Neural progenitor cell (in vitro differentiated cells): ENCODE data around the gene KEL. TPM values are rescaled to one million over a fixed set of nuclear protein-coding genes. Genes with fewer than 3 reads are reported as not detected.

Source experiments
- DNase-seq: peaks from one replicate; pipeline ENCODE4 v3.0.0-alpha.2; 2016; ENCODE audit warnings: low spot score
- H2AFZ ChIP-seq: fragments of 200-600 bp; sonication (generic); replicated peaks from 2 replicates; pipeline ENCODE4 v1.6.1; 2016; ENCODE audit warnings: antibody characterized with exemption
- H3F3A ChIP-seq: fragments of 200-600 bp; sonication (generic); 2 replicates; pipeline ENCODE4 v1.6.1; 2016; ENCODE audit warnings: antibody characterized with exemption, low read depth
- H3K27ac ChIP-seq: fragments of 200-600 bp; sonication (generic); 2 replicates; pipeline ENCODE4 v1.5.1; 2016; ENCODE audit warnings: mild to moderate bottlenecking
- H3K27me3 ChIP-seq: fragments of 200-600 bp; sonication (generic); 2 replicates; pipeline ENCODE4 v1.6.1; 2016; ENCODE audit warnings: mild to moderate bottlenecking, moderate library complexity
- H3K36me3 ChIP-seq: fragments of 200-600 bp; sonication (generic); 2 replicates; pipeline ENCODE4 v1.5.1; 2016
- H3K4me1 ChIP-seq: fragments of 200-600 bp; sonication (generic); 2 replicates; pipeline ENCODE4 v1.6.1; 2016; ENCODE audit warnings: mixed run types
- H3K4me2 ChIP-seq: fragments of 200-600 bp; sonication (generic); 2 replicates; pipeline ENCODE4 v1.6.1; 2016
- H3K4me3 ChIP-seq: fragments of 200-600 bp; sonication (generic); 2 replicates; pipeline ENCODE4 v1.5.1; 2016
- H3K79me2 ChIP-seq: fragments of 200-600 bp; sonication (generic); 2 replicates; pipeline ENCODE4 v1.6.1; 2016; ENCODE audit warnings: low read depth
- H3K9ac ChIP-seq: fragments of 200-600 bp; sonication (generic); 2 replicates; pipeline ENCODE4 v1.6.1; 2016
- H3K9me3 ChIP-seq: fragments of 200-600 bp; sonication (generic); 2 replicates; pipeline ENCODE4 v1.5.1; 2016; ENCODE audit warnings: low read depth
- H4K20me1 ChIP-seq: fragments of 200-600 bp; sonication (generic); 2 replicates; pipeline ENCODE4 v1.6.1; 2016; ENCODE audit warnings: low read depth
- H3K27ac Mint-ChIP-seq: 3 replicates; pipeline ENCODE4 v1.8.0; 2021; ENCODE audit warnings: mixed read lengths
- H3K27me3 Mint-ChIP-seq: 2 replicates; pipeline ENCODE4 v1.8.0; 2022; ENCODE audit warnings: low read depth, mild to moderate bottlenecking, inconsistent platforms, moderate library complexity, mixed read lengths; ENCODE audit not compliant: insufficient read depth
- H3K36me3 Mint-ChIP-seq: 3 replicates; pipeline ENCODE4 v1.8.0; 2021; ENCODE audit warnings: mixed read lengths
- H3K4me1 Mint-ChIP-seq: 3 replicates; pipeline ENCODE4 v1.8.0; 2021; ENCODE audit warnings: mixed read lengths
- H3K4me3 Mint-ChIP-seq: 3 replicates; pipeline ENCODE4 v1.8.0; 2021; ENCODE audit warnings: mild to moderate bottlenecking, moderate library complexity, mixed read lengths
- H3K9me3 Mint-ChIP-seq: 3 replicates; pipeline ENCODE4 v1.8.0; 2020; ENCODE audit warnings: mixed read lengths
- CTCF ChIP-seq: fragments of 200-600 bp; sonication (generic); IDR thresholded peaks from 2 replicates; pipeline ENCODE4 v1.5.1; 2017; ENCODE audit warnings: antibody characterized with exemption, mild to moderate bottlenecking
- EZH2 ChIP-seq: fragments of 200-600 bp; sonication (generic); IDR thresholded peaks from 2 replicates; pipeline ENCODE4 v1.6.1; 2017; ENCODE audit warnings: antibody characterized with exemption, mild to moderate bottlenecking, moderate library complexity
- EZH2phosphoT487 ChIP-seq: fragments of 200-600 bp; sonication (generic); IDR thresholded peaks from 2 replicates; pipeline ENCODE4 v1.6.1; 2017; ENCODE audit warnings: antibody characterized with exemption
- total RNA-seq: library from RNA; depleted of rRNA; stranded (reverse); fragments of >200 nt; gene quantifications from 2 replicates; pipeline ENCODE4 v1.2.3, GENCODE V29; 2015; ENCODE audit warnings: low replicate concordance

The KEL gene
- total RNA-seq, 1 donor from 2014 or later, result not detected

GRCh38 chr7:142930126-142930730 is 31.9 kb downstream of the KEL start:
- H3K27me3 Mint-ChIP-seq, result peaks cover 4% of the 10 kb centered on the region
- no peaks in the 10 kb centered on the region for H3K36me3 Mint-ChIP-seq
- TF ChIP-seq CTCF (no peak), EZH2 (no peak), EZH2phosphoT487 (no peak)
- H3K27ac Mint-ChIP-seq, result no peak overlapping the region
- no peaks in the 10 kb centered on the region for H3K79me2 ChIP-seq
- H3K4me3 Mint-ChIP-seq, result no peak overlapping the region
- H3K4me3 ChIP-seq, result no peak overlapping the region
- H3K9me3 ChIP-seq, result no peaks in the 10 kb centered on the region
- H3K4me1 ChIP-seq, result no peaks in the 10 kb centered on the region
- no peaks in the 10 kb centered on the region for H3K27me3 ChIP-seq
- no peaks in the 10 kb centered on the region for H3K36me3 ChIP-seq
- peaks cover 3% of the 10 kb centered on the region for H3K9me3 Mint-ChIP-seq
- no peak overlapping the region for H3K9ac ChIP-seq
- H2AFZ ChIP-seq, result no peak overlapping the region
- H3F3A ChIP-seq, result no peaks in the 10 kb centered on the region
- H4K20me1 ChIP-seq, result no peaks in the 10 kb centered on the region
- H3K27ac ChIP-seq, result no peak overlapping the region
- H3K4me2 ChIP-seq, result no peak overlapping the region
- DNase-seq, result no peak
- H3K4me1 Mint-ChIP-seq, result no peaks in the 10 kb centered on the region

GRCh38 chr7:142927949-142928348 is 34.2 kb downstream of the KEL start:
- no peak overlapping the region for H3K27ac Mint-ChIP-seq
- Histone ChIP-seq H3K36me3 (no peaks in the 10 kb centered on the region), H3K27ac (no peak overlapping the region)

GRCh38 chr7:142927085-142927745 is 34.9 kb downstream of the KEL start:
- H3K4me3 ChIP-seq, result no peak overlapping the region
- no peaks in the 10 kb centered on the region for H3K9me3 ChIP-seq
- no peak overlapping the region for H3K4me3 Mint-ChIP-seq
- H3K9me3 Mint-ChIP-seq, result peaks cover 3% of the 10 kb centered on the region
- no peaks in the 10 kb centered on the region for H3K79me2 ChIP-seq
- no peak overlapping the region for H2AFZ ChIP-seq
- no peaks in the 10 kb centered on the region for H4K20me1 ChIP-seq
- TF ChIP-seq CTCF (no peak), EZH2phosphoT487 (no peak), EZH2 (no peak)
- H3K36me3 ChIP-seq, result no peaks in the 10 kb centered on the region
- no peak overlapping the region for H3K27ac Mint-ChIP-seq
- H3K4me1 Mint-ChIP-seq, result no peaks in the 10 kb centered on the region
- no peaks in the 10 kb centered on the region for H3K27me3 ChIP-seq
- no peak overlapping the region for H3K27ac ChIP-seq
- H3K9ac ChIP-seq, result no peak overlapping the region
- H3K27me3 Mint-ChIP-seq, result peaks cover 5% of the 10 kb centered on the region
- DNase-seq, result no peak
- H3K4me2 ChIP-seq, result no peak overlapping the region
- H3F3A ChIP-seq, result no peaks in the 10 kb centered on the region
- H3K4me1 ChIP-seq, result no peaks in the 10 kb centered on the region
- no peaks in the 10 kb centered on the region for H3K36me3 Mint-ChIP-seq

More at GRCh38 chr7:142927949-142928348, 34.2 kb downstream of the KEL start:
- Mint-ChIP-seq H3K4me3 (no peak overlapping the region), H3K9me3 (peaks cover 3% of the 10 kb centered on the region), H3K36me3 (no peaks in the 10 kb centered on the region), H3K4me1 (no peaks in the 10 kb centered on the region), H3K27me3 (peaks cover 5% of the 10 kb centered on the region)
- no peaks in the 10 kb centered on the region for H3K9me3 ChIP-seq
- no peak overlapping the region for H3K4me3 ChIP-seq
- no peak for DNase-seq
- no peak overlapping the region for H3K4me2 ChIP-seq
- no peaks in the 10 kb centered on the region for H3K27me3 ChIP-seq
- no peak overlapping the region for H2AFZ ChIP-seq
- no peaks in the 10 kb centered on the region for H4K20me1 ChIP-seq
- H3K79me2 ChIP-seq, result no peaks in the 10 kb centered on the region
- TF ChIP-seq EZH2phosphoT487, result no peak
- no peak for TF ChIP-seq CTCF
- no peak for TF ChIP-seq EZH2
- H3K4me1 ChIP-seq, result no peaks in the 10 kb centered on the region
- H3K9ac ChIP-seq, result no peak overlapping the region
- no peaks in the 10 kb centered on the region for H3F3A ChIP-seq
